Immature natural killer cell (primary cell): ENCODE measurements around the gene SLC9A9. TPM values are rescaled to one million over a fixed set of nuclear protein-coding genes. Genes with fewer than 3 reads are reported as not detected.
A peak's percentile ranks its signal among the peaks of the same experiment; 100 is the strongest.

Experiments used
- DNase-seq, 3 donors: peaks; one replicate each; pipeline ENCODE4 v3.0.0; 2022; ENCODE audit warnings: mixed read lengths in 1 of 3
- H3K27ac Mint-ChIP-seq, 6 donors: one replicate each; pipeline ENCODE4 v1.8.0; 2020; ENCODE audit warnings: mixed read lengths in 6 of 6, mild to moderate bottlenecking in 5 of 6, inconsistent platforms in 4 of 6, moderate library complexity in 3 of 6
- H3K27me3 Mint-ChIP-seq, 3 donors: one replicate each; pipeline ENCODE4 v1.8.0; 2020 to 2021; ENCODE audit warnings: low read depth in 3 of 3, mild to moderate bottlenecking in 3 of 3, mixed read lengths in 3 of 3, moderate library complexity in 3 of 3, inconsistent platforms in 1 of 3
- H3K36me3 Mint-ChIP-seq, 3 donors: one replicate each; pipeline ENCODE4 v1.8.0; 2020; ENCODE audit warnings: mixed read lengths in 3 of 3, inconsistent platforms in 2 of 3, mild to moderate bottlenecking in 2 of 3
- H3K4me1 Mint-ChIP-seq, 2 donors: one replicate each; pipeline ENCODE4 v1.8.0; 2020; ENCODE audit warnings: inconsistent platforms in 2 of 2, mild to moderate bottlenecking in 2 of 2, mixed read lengths in 2 of 2, moderate library complexity in 1 of 2
- H3K4me3 Mint-ChIP-seq, 5 donors: one replicate each; pipeline ENCODE4 v1.8.0; 2020; ENCODE audit warnings: mild to moderate bottlenecking in 5 of 5, mixed read lengths in 5 of 5, inconsistent platforms in 3 of 5, moderate library complexity in 3 of 5
- H3K9me3 Mint-ChIP-seq, 6 donors: one replicate each; pipeline ENCODE4 v1.8.0; 2020; ENCODE audit warnings: mild to moderate bottlenecking in 6 of 6, mixed read lengths in 6 of 6, inconsistent platforms in 4 of 6, moderate library complexity in 3 of 6
- polyA plus RNA-seq, 3 donors: library from polyadenylated mRNA; unstranded; fragments of 300-500 nt; fragmentation: Illumina TruSeq; gene quantifications; one replicate each; pipeline ENCODE4 v1.2.3, GENCODE V29; 2021

Gene SLC9A9
- polyA plus RNA-seq, 3 donors from 2014 or later = 17.2 to 21.3 (median 19.7) TPM

GRCh38 chr3:143380449-143380848 is 467.8 kb downstream of the SLC9A9 start:
- H3K27ac Mint-ChIP-seq = no peak overlapping the region
- no peaks in the 10 kb centered on the region for H3K27me3 Mint-ChIP-seq
- no peaks in the 10 kb centered on the region for H3K9me3 Mint-ChIP-seq
- no peak for DNase-seq
- no peak overlapping the region for H3K4me3 Mint-ChIP-seq
- no peaks in the 10 kb centered on the region for H3K4me1 Mint-ChIP-seq
- H3K36me3 Mint-ChIP-seq = peaks cover 11 to 21% (median 13%) of the 10 kb centered on the region in 3 donors

DNA sequence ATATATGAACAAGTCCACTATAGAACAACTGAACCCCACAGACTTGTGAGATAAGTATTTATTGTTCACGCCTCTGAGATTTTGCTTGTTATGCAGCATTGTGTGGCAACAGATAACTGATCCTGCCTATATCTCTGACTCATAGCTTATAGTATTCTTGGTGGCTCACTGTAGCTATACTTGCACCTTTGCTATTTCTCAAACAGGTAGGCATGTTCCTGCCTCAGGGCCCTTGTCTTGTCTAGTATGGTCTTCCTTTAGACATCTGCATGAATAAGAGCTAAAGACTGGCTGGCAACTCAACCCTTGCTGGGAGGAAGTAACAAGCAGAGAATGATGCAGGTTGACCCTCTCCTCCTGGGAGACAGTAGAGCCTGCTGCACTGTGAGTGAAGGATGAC is 472.6 kb downstream of the SLC9A9 start:
- H3K4me1 Mint-ChIP-seq = no peaks in the 10 kb centered on the region
- H3K36me3 Mint-ChIP-seq = peaks cover 7 to 21% (median 18%) of the 10 kb centered on the region in 3 donors
- peaks cover 0 to 1% (median 0%) of the 10 kb centered on the region in 3 donors for H3K27me3 Mint-ChIP-seq
- DNase-seq = no peak
- peak overlapping the region in 2 of 6 donors; percentile 5 to 25 for H3K27ac Mint-ChIP-seq
- H3K4me3 Mint-ChIP-seq = no peak overlapping the region
- H3K9me3 Mint-ChIP-seq = peaks cover 0 to 2% (median 0%) of the 10 kb centered on the region in 6 donors

DNA sequence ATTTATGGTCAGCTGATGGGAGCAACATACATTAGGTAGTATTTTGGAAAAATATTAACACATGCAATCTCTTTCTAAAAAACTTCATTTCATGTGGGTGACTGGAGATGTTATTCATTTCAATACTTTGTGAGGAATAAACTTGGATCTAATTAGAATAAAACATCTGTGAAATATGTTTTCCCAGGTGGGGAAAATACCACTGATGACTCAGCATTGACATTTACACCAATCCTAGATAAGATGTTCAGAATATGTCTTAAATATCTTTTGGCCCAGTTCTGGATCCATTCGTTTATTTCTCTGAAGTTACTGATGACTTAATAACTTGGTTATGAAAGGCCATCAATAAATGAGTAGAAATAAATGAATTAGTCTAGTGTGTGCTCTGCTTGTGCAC is 481.1 kb downstream of the SLC9A9 start:
- peaks cover 0 to 8% (median 3%) of the 10 kb centered on the region in 3 donors for H3K36me3 Mint-ChIP-seq

GRCh38 chr3:143366672-143367071 is 481.6 kb downstream of the SLC9A9 start:
- no peak overlapping the region for H3K27ac Mint-ChIP-seq
- H3K36me3 Mint-ChIP-seq = peaks cover 0 to 8% (median 5%) of the 10 kb centered on the region in 3 donors

More for the DNA sequence above, 481.1 kb downstream of the SLC9A9 start:
- no peak for DNase-seq
- Mint-ChIP-seq H3K27ac (peak overlapping the region in 1 of 6 donors; percentile 54), H3K4me1 (peaks cover 17 to 20% of the 10 kb centered on the region in 2 donors), H3K4me3 (no peak overlapping the region), H3K27me3 (peaks cover 0 to 1% (median 0%) of the 10 kb centered on the region in 3 donors), H3K9me3 (peaks cover 0 to 2% (median 0%) of the 10 kb centered on the region in 6 donors)

GRCh38 chr3:143363949-143364348 is 484.3 kb downstream of the SLC9A9 start:
- peaks cover 0 to 2% (median 0%) of the 10 kb centered on the region in 3 donors for H3K27me3 Mint-ChIP-seq
- DNase-seq = no peak
- H3K36me3 Mint-ChIP-seq = peaks cover 0 to 13% (median 9%) of the 10 kb centered on the region in 3 donors
- H3K4me1 Mint-ChIP-seq = peaks cover 21 to 26% of the 10 kb centered on the region in 2 donors
- peak overlapping the region in 2 of 6 donors; percentile 4 to 29 for H3K27ac Mint-ChIP-seq
- peaks cover 0 to 2% (median 0%) of the 10 kb centered on the region in 6 donors for H3K9me3 Mint-ChIP-seq
- H3K4me3 Mint-ChIP-seq = no peak overlapping the region

More at GRCh38 chr3:143366672-143367071, 481.6 kb downstream of the SLC9A9 start:
- H3K4me3 Mint-ChIP-seq = no peak overlapping the region
- DNase-seq = no peak
- peaks cover 0 to 2% (median 0%) of the 10 kb centered on the region in 6 donors for H3K9me3 Mint-ChIP-seq
- H3K27me3 Mint-ChIP-seq = peaks cover 0 to 1% (median 0%) of the 10 kb centered on the region in 3 donors
- H3K4me1 Mint-ChIP-seq = peaks cover 21 to 25% of the 10 kb centered on the region in 2 donors

GRCh38 chr3:143363276-143363675 is 485.0 kb downstream of the SLC9A9 start:
- Mint-ChIP-seq H3K4me1 (peaks cover 21 to 26% of the 10 kb centered on the region in 2 donors), H3K36me3 (peaks cover 0 to 13% (median 13%) of the 10 kb centered on the region in 3 donors), H3K27me3 (peaks cover 0 to 2% (median 0%) of the 10 kb centered on the region in 3 donors), H3K4me3 (peak overlapping the region; percentile 42 to 74 (median 70)), H3K9me3 (peaks cover 0 to 2% (median 0%) of the 10 kb centered on the region in 6 donors), H3K27ac (peak overlapping the region in 4 of 6 donors; percentile 26 to 82 (median 42))
- DNase-seq = peak in 2 of 3 donors; percentile 17 to 30

DNA sequence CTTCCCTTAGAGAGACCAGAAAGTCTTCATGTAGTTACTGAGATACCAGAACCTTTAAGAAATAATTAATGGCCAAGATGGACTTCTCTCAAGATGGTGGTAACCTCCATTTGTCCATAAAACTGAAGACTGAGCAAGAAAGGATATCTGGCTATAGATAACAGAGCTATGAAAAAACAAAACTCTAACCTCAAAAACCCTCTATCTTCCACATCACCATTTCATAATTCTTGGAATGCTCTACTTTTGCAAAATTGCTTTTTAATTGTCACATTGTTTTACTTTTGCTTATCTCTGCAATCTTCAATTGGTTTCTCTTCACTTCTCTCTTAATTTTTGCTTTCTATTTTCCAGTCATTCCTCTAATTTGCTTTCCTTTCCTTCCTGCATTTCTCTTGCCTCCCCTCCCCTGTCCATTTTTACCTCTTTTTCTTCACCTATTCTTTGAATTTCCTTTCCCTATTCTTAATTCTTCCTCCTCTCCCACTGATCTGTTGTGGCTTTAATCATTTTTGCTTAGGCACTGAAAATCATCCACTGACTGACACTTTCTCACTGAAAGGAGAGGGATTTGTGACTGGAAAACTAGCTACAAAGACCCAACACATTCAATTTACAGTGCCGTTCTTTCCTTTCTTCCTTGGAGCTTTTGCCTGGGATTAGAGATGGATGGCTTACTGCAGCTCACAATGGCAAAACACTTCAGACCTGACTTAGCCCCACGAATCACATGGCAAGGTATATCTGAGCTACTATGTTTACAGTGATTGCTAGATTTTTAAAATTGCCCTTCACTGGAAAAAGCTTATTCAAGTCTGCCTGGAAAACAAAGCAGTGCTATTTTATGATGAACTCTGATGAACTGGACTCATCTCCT is 485.9 kb downstream of the SLC9A9 start:
- Mint-ChIP-seq H3K4me3 (peak overlapping the region; percentile 42 to 74 (median 70)), H3K36me3 (peaks cover 0 to 18% (median 15%) of the 10 kb centered on the region in 3 donors), H3K27me3 (peaks cover 0 to 2% (median 0%) of the 10 kb centered on the region in 3 donors), H3K27ac (peak overlapping the region in 4 of 6 donors; percentile 37 to 82 (median 61)), H3K9me3 (peaks cover 0 to 2% (median 0%) of the 10 kb centered on the region in 6 donors), H3K4me1 (peaks cover 21 to 26% of the 10 kb centered on the region in 2 donors)
- no peak for DNase-seq

- H3K36me3 Mint-ChIP-seq = peaks cover 0 to 21% (median 18%) of the 10 kb centered on the region in 3 donors
- no peak overlapping the region for H3K27ac Mint-ChIP-seq
- H3K4me1 Mint-ChIP-seq = peaks cover 21 to 26% of the 10 kb centered on the region in 2 donors
- H3K4me3 Mint-ChIP-seq = no peak overlapping the region
- H3K9me3 Mint-ChIP-seq = peaks cover 0 to 2% (median 0%) of the 10 kb centered on the region in 6 donors
- H3K27me3 Mint-ChIP-seq = peaks cover 0 to 2% (median 0%) of the 10 kb centered on the region in 3 donors
- no peak for DNase-seq
Measured at GRCh38 chr3:143361589-143361988, 486.7 kb downstream of the SLC9A9 start.

GRCh38 chr3:143360244-143360643 is 488.0 kb downstream of the SLC9A9 start:
- Mint-ChIP-seq H3K9me3 (peaks cover 0 to 2% (median 0%) of the 10 kb centered on the region in 6 donors), H3K36me3 (peaks cover 0 to 21% (median 18%) of the 10 kb centered on the region in 3 donors), H3K27ac (no peak overlapping the region), H3K27me3 (peaks cover 0 to 2% (median 0%) of the 10 kb centered on the region in 3 donors), H3K4me1 (peaks cover 21 to 26% of the 10 kb centered on the region in 2 donors), H3K4me3 (no peak overlapping the region)
- DNase-seq = no peak

- peaks cover 20 to 23% of the 10 kb centered on the region in 2 donors for H3K4me1 Mint-ChIP-seq
- peaks cover 0 to 2% (median 0%) of the 10 kb centered on the region in 3 donors for H3K27me3 Mint-ChIP-seq
- DNase-seq = no peak
- H3K27ac Mint-ChIP-seq = no peak overlapping the region
- H3K36me3 Mint-ChIP-seq = peaks cover 3 to 18% (median 18%) of the 10 kb centered on the region in 3 donors
- no peak overlapping the region for H3K4me3 Mint-ChIP-seq
- H3K9me3 Mint-ChIP-seq = peaks cover 0 to 2% (median 0%) of the 10 kb centered on the region in 6 donors
Measured at GRCh38 chr3:143358793-143359491, 489.3 kb downstream of the SLC9A9 start.

GRCh38 chr3:143358155-143358792 is 490.0 kb downstream of the SLC9A9 start:
- peaks cover 15 to 17% of the 10 kb centered on the region in 2 donors for H3K4me1 Mint-ChIP-seq
- H3K9me3 Mint-ChIP-seq = peaks cover 0 to 2% (median 0%) of the 10 kb centered on the region in 6 donors
- no peak overlapping the region for H3K4me3 Mint-ChIP-seq
- peaks cover 0 to 2% (median 0%) of the 10 kb centered on the region in 3 donors for H3K27me3 Mint-ChIP-seq
- H3K36me3 Mint-ChIP-seq = peaks cover 3 to 18% (median 18%) of the 10 kb centered on the region in 3 donors
- H3K27ac Mint-ChIP-seq = no peak overlapping the region
- no peak for DNase-seq

- Mint-ChIP-seq H3K27ac (no peak overlapping the region), H3K27me3 (peaks cover 0 to 2% (median 0%) of the 10 kb centered on the region in 3 donors), H3K4me3 (no peak overlapping the region), H3K4me1 (peaks cover 9 to 11% of the 10 kb centered on the region in 2 donors), H3K36me3 (peaks cover 3 to 18% (median 18%) of the 10 kb centered on the region in 3 donors), H3K9me3 (peaks cover 0 to 2% (median 0%) of the 10 kb centered on the region in 6 donors)
- no peak for DNase-seq
Measured at GRCh38 chr3:143357700-143358099, 490.6 kb downstream of the SLC9A9 start.

GRCh38 chr3:143356839-143357238 is 491.4 kb downstream of the SLC9A9 start:
- H3K27ac Mint-ChIP-seq = no peak overlapping the region
- H3K27me3 Mint-ChIP-seq = peaks cover 0 to 2% (median 0%) of the 10 kb centered on the region in 3 donors
- peaks cover 2% of the 10 kb centered on the region in 2 donors for H3K4me1 Mint-ChIP-seq
- no peaks in the 10 kb centered on the region for H3K9me3 Mint-ChIP-seq
- H3K4me3 Mint-ChIP-seq = no peak overlapping the region
- no peak for DNase-seq
- H3K36me3 Mint-ChIP-seq = peaks cover 3 to 18% (median 13%) of the 10 kb centered on the region in 3 donors
